GM19395 (cell line): Measurements from ENCODE around the gene CD38.
"Not testable (repeated sequence)": the region's sequence is repeated elsewhere in the genome, so short reads cannot be mapped to it uniquely, and the experiment has no call there.

ENCODE experiments used
- ATAC-seq: cut with Tn5 transposase; IDR thresholded peaks from one replicate; pipeline ENCODE4 v1.9.1; 2021; ENCODE audit warnings: mild to moderate bottlenecking, moderate library complexity; ENCODE audit not compliant: unreplicated experiment

The CD38 gene

GRCh38 chr4:15778289-15779241 is at the start of gene CD38:
Gene CD38 (plus strand): TSS chr4:15778328. CDS start chr4:15778415, 87 bp downstream.
- ATAC-seq = peak; percentile 80

- ATAC-seq = peak; percentile 79
Observed at GRCh38 chr4:15729910-15730533, 48.1 kb upstream of the CD38 start.

GRCh38 chr4:15733061-15733460 is 45.1 kb upstream of the CD38 start:
- not testable (repeated sequence) for ATAC-seq

- ATAC-seq = no peak
Observed at GRCh38 chr4:15735536-15735935, 42.6 kb upstream of the CD38 start.

- ATAC-seq = no peak
Observed at GRCh38 chr4:15736514-15737050, 41.5 kb upstream of the CD38 start.

GRCh38 chr4:15737255-15737654 is 40.9 kb upstream of the CD38 start:
- ATAC-seq = no peak

GRCh38 chr4:15738877-15739276 is 39.3 kb upstream of the CD38 start:
- ATAC-seq = no peak

GRCh38 chr4:15740764-15741404 is 37.2 kb upstream of the CD38 start:
- no peak for ATAC-seq

- ATAC-seq = no peak
Observed at GRCh38 chr4:15742083-15742582, 36.0 kb upstream of the CD38 start.

GRCh38 chr4:15742637-15743036 is 35.5 kb upstream of the CD38 start:
- no peak for ATAC-seq

GRCh38 chr4:15744016-15744545 is 34.0 kb upstream of the CD38 start:
- no peak for ATAC-seq

- ATAC-seq = no peak
Observed at GRCh38 chr4:15746110-15746509, 32.0 kb upstream of the CD38 start.

- ATAC-seq = no peak
Observed at GRCh38 chr4:15749001-15749400, 29.1 kb upstream of the CD38 start.

- ATAC-seq = no peak
Observed at GRCh38 chr4:15751153-15751552, 27.0 kb upstream of the CD38 start.

GRCh38 chr4:15753081-15753480 is 25.0 kb upstream of the CD38 start:
- ATAC-seq = no peak

- ATAC-seq = no peak
Observed at GRCh38 chr4:15753786-15754185, 24.3 kb upstream of the CD38 start.

- ATAC-seq = no peak
Observed at GRCh38 chr4:15754323-15754722, 23.8 kb upstream of the CD38 start.

GRCh38 chr4:15755321-15756155 is 22.6 kb upstream of the CD38 start:
- peak; percentile 23 for ATAC-seq

- peak; percentile 90 for ATAC-seq
Observed at GRCh38 chr4:15756361-15756861, 21.7 kb upstream of the CD38 start.

- ATAC-seq = no peak
Observed at GRCh38 chr4:15757054-15757453, 21.1 kb upstream of the CD38 start.
